IMR-90 (cell line): ENCODE measurements around the gene SYNGR4. TPM values are rescaled to one million over a fixed set of nuclear protein-coding genes. Genes with fewer than 3 reads are reported as not detected.

ENCODE experiments used
- ATAC-seq: fragments of 200-7000 bp; cut with Tn5 transposase; 2 replicates; pipeline ENCODE4 v1.9.1; 2020; ENCODE audit warnings: low read depth, mild to moderate bottlenecking, moderate library complexity
- BruUV-seq: library from RNA; stranded (reverse); fragments of 400-500 nt; replicated peaks from 2 replicates; lab custom pipeline; 2021; lab: Mats Ljungman, UMichigan
- CTCF ChIA-PET: fragments of 300-600 bp; formaldehyde crosslinking; extraction: SDS; loops from one replicate; lab custom pipeline; 2021; ENCODE audit warnings: antibody characterized with exemption; lab: Yijun Ruan, JAX
- POLR2A ChIA-PET: fragments of 300-600 bp; sonication (Branson Sonifier 250); formaldehyde crosslinking; loops from one replicate; lab custom pipeline; 2022; ENCODE audit warnings: antibody characterized with exemption; ENCODE audit not compliant: unreplicated experiment; lab: Charles Lee
- DNase-seq: peaks from one replicate; pipeline ENCODE4 v3.0.0; 2013
- H2AFZ ChIP-seq: replicated peaks from 2 replicates; pipeline ENCODE3; 2013; ENCODE audit warnings: low read length, mild to moderate bottlenecking; ENCODE audit not compliant: poor library complexity
- H2AK5ac ChIP-seq: 2 replicates; pipeline ENCODE4 v1.6.1; 2013; ENCODE audit warnings: low read depth, low read length, inconsistent platforms
- H2AK9ac ChIP-seq: replicated peaks from 2 replicates; pipeline ENCODE3; 2013; ENCODE audit warnings: mild to moderate bottlenecking, low read depth, low read length, moderate library complexity; ENCODE audit not compliant: poor library complexity
- H2BK120ac ChIP-seq: 2 replicates; pipeline ENCODE4 v1.6.1; 2013; ENCODE audit warnings: low read depth, low read length, inconsistent platforms
- H2BK15ac ChIP-seq: 3 replicates; pipeline ENCODE4 v1.6.1; 2013; ENCODE audit warnings: low read depth, low read length, inconsistent platforms
- H2BK20ac ChIP-seq: 2 replicates; pipeline ENCODE4 v1.6.1; 2013; ENCODE audit warnings: low read depth, mild to moderate bottlenecking, inconsistent platforms, low read length, moderate library complexity
- H2BK5ac ChIP-seq: 2 replicates; pipeline ENCODE4 v1.6.1; 2013; ENCODE audit warnings: mild to moderate bottlenecking, low read depth, low read length, inconsistent platforms; ENCODE audit not compliant: poor library complexity, severe bottlenecking
- H3K14ac ChIP-seq: replicated peaks from 2 replicates; pipeline ENCODE4 v1.6.1; 2013; ENCODE audit warnings: low read depth, low read length, inconsistent platforms
- H3K18ac ChIP-seq: 2 replicates; pipeline ENCODE4 v1.6.1; 2013; ENCODE audit warnings: low read depth, low read length, control low read depth
- H3K23ac ChIP-seq: 2 replicates; pipeline ENCODE4 v1.6.1; 2013; ENCODE audit warnings: low read depth, low read length, inconsistent platforms
- H3K27ac ChIP-seq: 2 replicates; pipeline ENCODE4 v1.5.1; 2013; ENCODE audit warnings: mild to moderate bottlenecking, control low read depth, low read length; ENCODE audit not compliant: insufficient read depth
- H3K27me3 ChIP-seq: 2 replicates; pipeline ENCODE4 v1.6.1; 2013; ENCODE audit warnings: low read length; ENCODE audit not compliant: control insufficient read depth, insufficient read depth
- H3K36me3 ChIP-seq: 2 replicates; pipeline ENCODE4 v1.6.1; 2013; ENCODE audit warnings: low read length, mixed read lengths; ENCODE audit not compliant: control insufficient read depth, insufficient read depth
- H3K4ac ChIP-seq: 2 replicates; pipeline ENCODE4 v1.6.1; 2013; ENCODE audit warnings: low read depth, low read length, inconsistent platforms
- H3K4me1 ChIP-seq: 2 replicates; pipeline ENCODE4 v1.6.1; 2013; ENCODE audit warnings: low read length, mixed read lengths; ENCODE audit not compliant: control insufficient read depth, insufficient read depth
- H3K4me2 ChIP-seq: 2 replicates; pipeline ENCODE4 v1.6.1; 2013; ENCODE audit warnings: low read depth, mild to moderate bottlenecking, control low read depth, low read length, moderate library complexity
- H3K4me3 ChIP-seq: 2 replicates; pipeline ENCODE4 v1.5.1; 2013; ENCODE audit warnings: low read depth, mild to moderate bottlenecking, control low read depth, low read length, moderate library complexity; ENCODE audit not compliant: insufficient read depth
- H3K56ac ChIP-seq: 2 replicates; pipeline ENCODE4 v1.6.1; 2013; ENCODE audit warnings: low read length, inconsistent platforms; ENCODE audit not compliant: insufficient read depth; ENCODE audit errors: extremely low read depth
- H3K79me1 ChIP-seq, 2 experiments: 2 replicates each; pipeline ENCODE4 v1.6.1; 2013; ENCODE audit warnings: low read length in 2 of 2, inconsistent platforms in 1 of 2, low read depth in 1 of 2
- H3K9ac ChIP-seq: 2 replicates; pipeline ENCODE4 v1.6.1; 2013; ENCODE audit warnings: low read depth, low read length, control low read depth
- H3K9me1 ChIP-seq: 2 replicates; pipeline ENCODE4 v1.6.1; 2013; ENCODE audit warnings: low read length, inconsistent platforms; ENCODE audit not compliant: insufficient read depth
- H3K9me3 ChIP-seq: 2 replicates; pipeline ENCODE4 v1.6.1; 2013; ENCODE audit warnings: low read length; ENCODE audit not compliant: control insufficient read depth, insufficient read depth
- H4K20me1 ChIP-seq: 2 replicates; pipeline ENCODE4 v1.6.1; 2013; ENCODE audit warnings: low read length, inconsistent platforms; ENCODE audit not compliant: insufficient read depth
- H4K5ac ChIP-seq: 2 replicates; pipeline ENCODE4 v1.6.1; 2013; ENCODE audit warnings: mild to moderate bottlenecking, low read depth, low read length, control low read depth
- H4K8ac ChIP-seq, 2 experiments: 2 replicates each; pipeline ENCODE4 v1.6.1; 2013; ENCODE audit warnings: low read depth in 2 of 2, low read length in 2 of 2, control low read depth in 1 of 2, inconsistent platforms in 1 of 2
- H4K91ac ChIP-seq: 2 replicates; pipeline ENCODE4 v1.6.1; 2013; ENCODE audit warnings: low read depth, low read length, inconsistent platforms; ENCODE audit not compliant: insufficient read depth
- BHLHE40 ChIP-seq: fragments of 150-350 bp; IDR thresholded peaks from 2 replicates; pipeline ENCODE4 v1.6.1; 2016; ENCODE audit warnings: mild to moderate bottlenecking, low read depth, low read length
- CEBPB ChIP-seq: IDR thresholded peaks from 2 replicates; pipeline ENCODE4 v1.6.1; 2012; ENCODE audit warnings: low read depth, low read length, improper control_type of control experiment
- CHD1 ChIP-seq: IDR thresholded peaks from 2 replicates; pipeline ENCODE4 v1.6.1; 2012; ENCODE audit warnings: low read depth, low read length, improper control_type of control experiment
- CTCF ChIP-seq: conservative IDR thresholded peaks from 2 replicates; pipeline ENCODE4 v1.5.1; 2012; ENCODE audit warnings: mild to moderate bottlenecking, low read depth, low read length, improper control_type of control experiment
- ELK1 ChIP-seq: fragments of 150-350 bp; IDR thresholded peaks from 2 replicates; pipeline ENCODE4 v1.6.1; 2016; ENCODE audit warnings: low read depth, mild to moderate bottlenecking, low read length, moderate library complexity, borderline replicate concordance
- FOS ChIP-seq: fragments of 150-350 bp; IDR thresholded peaks from 2 replicates; pipeline ENCODE4 v1.6.1; 2016; ENCODE audit warnings: low read depth, low read length
- MAFK ChIP-seq: IDR thresholded peaks from 2 replicates; pipeline ENCODE4 v1.6.1; 2012; ENCODE audit warnings: low read depth, low read length, improper control_type of control experiment
- MAZ ChIP-seq: IDR thresholded peaks from 2 replicates; pipeline ENCODE4 v1.6.1; 2012; ENCODE audit warnings: low read depth, mild to moderate bottlenecking, low read length, improper control_type of control experiment, moderate library complexity, borderline replicate concordance
- NFE2L2 ChIP-seq: fragments of 150-350 bp; IDR thresholded peaks from 2 replicates; pipeline ENCODE4 v1.6.1; 2016; ENCODE audit warnings: low read depth, mild to moderate bottlenecking, low read length
- POLR2A ChIP-seq: IDR thresholded peaks from 2 replicates; pipeline ENCODE4 v1.6.1; 2012; ENCODE audit warnings: mild to moderate bottlenecking, low read depth, low read length
- RAD21 ChIP-seq: IDR thresholded peaks from 2 replicates; pipeline ENCODE4 v1.6.1; 2012; ENCODE audit warnings: low read length, improper control_type of control experiment
- RCOR1 ChIP-seq: IDR thresholded peaks from 2 replicates; pipeline ENCODE4 v1.6.1; 2012; ENCODE audit warnings: mild to moderate bottlenecking, low read length, improper control_type of control experiment; ENCODE audit not compliant: insufficient replicate concordance
- SMC3 ChIP-seq: fragments of 150-350 bp; IDR thresholded peaks from 2 replicates; pipeline ENCODE4 v1.6.1; 2016; ENCODE audit warnings: low read depth, mild to moderate bottlenecking, antibody characterized with exemption, low read length, moderate library complexity
- WGBS, 2 experiments: methylation state at CpG; one replicate each; pipeline versions ENCODE4 v1.1.5 to v1.1.7; 2013; ENCODE audit warnings: missing lambda C conversion rate in 2 of 2; ENCODE audit not compliant: insufficient read length in 1 of 2; ENCODE audit errors: extremely low coverage in 2 of 2; 5-methylcytosine and 5-hydroxymethylcytosine counted together
- dilution Hi-C: fragments of 300-500 bp; cut with HindIII; formaldehyde crosslinking; loops from one replicate; pipeline ENCODE4 v1.14.3; 2018; ENCODE audit warnings: low sequenced_read_pairs; ENCODE audit not compliant: unreplicated experiment
- in situ Hi-C: fragments of 300-500 bp; cut with MboI; formaldehyde crosslinking; loops from 3 replicates; pipeline ENCODE4 v1.14.3; 2019; ENCODE audit warnings: low sequenced_read_pairs, inconsistent platforms, mixed read lengths
- intact Hi-C: fragments of 100-400 bp; cut with micrococcal nuclease; formaldehyde crosslinking; loops from 2 replicates; pipeline ENCODE4 v1.10.0; 2022
- polyA plus RNA-seq, 3 experiments: library from polyadenylated mRNA; depleted of rRNA; stranded (reverse); fragments of >200 nt; gene quantifications; 2 replicates each; pipeline ENCODE4 v1.2.3, GENCODE V29; 2012; ENCODE audit warnings: low replicate concordance in 1 of 3
- total RNA-seq: library from RNA; depleted of rRNA; stranded (reverse); fragments of >200 nt; gene quantifications from 2 replicates; pipeline ENCODE4 v1.2.3, GENCODE V29; 2012

The SYNGR4 gene
- total and polyA plus RNA-seq, 2 of the 4 experiments (the other 2 are of a cell fraction) = not detected

- ChIA-PET CTCF (interaction anchor here (0.5 to 2.4 kb wide), 12 partner anchors 8 to 127 kb away, joined by 3 to 14 read pairs (median 4); partner anchors contain the start of genes EMP3 and KDELR1), POLR2A (interaction anchor here (0.6 to 3.1 kb wide), 5 partner anchors 9 to 156 kb away, joined by 3 to 24 read pairs (median 5); partner anchors contain the start of gene EMP3)
- Histone ChIP-seq H4K91ac (no peak overlapping the region; the same call in 1 of the 2 replicates), H4K8ac (peak overlapping the region in 1 of 2 experiments; percentile 33; a peak in 1 of 4 replicates), H3K79me1 (peaks cover 11 to 23% of the 10 kb centered on the region in 2 experiments), H2BK5ac (no peak overlapping the region), H3K23ac (no peak overlapping the region), H2AFZ (peak overlapping the region; percentile 94), H2BK15ac (no peak overlapping the region), H4K5ac (no peak overlapping the region), H4K20me1 (peaks cover 22% of the 10 kb centered on the region), H2BK120ac (no peak overlapping the region), H3K56ac (no peak overlapping the region), H3K18ac (no peak overlapping the region), H3K9ac (peak overlapping the region; percentile 51), H2AK5ac (peak overlapping the region; percentile 31; the same call in 1 of the 2 replicates), H2BK20ac (no peak overlapping the region), H3K4me2 (peak overlapping the region; percentile 78), H3K27me3 (no peaks in the 10 kb centered on the region), H3K27ac (no peak overlapping the region; the same call in 1 of the 2 replicates), H3K9me1 (peaks cover 12% of the 10 kb centered on the region), H3K4ac (peak overlapping the region; percentile 9), H3K9me3 (no peaks in the 10 kb centered on the region), H3K36me3 (peaks cover 20% of the 10 kb centered on the region), H3K14ac (no peak overlapping the region), H3K4me1 (peaks cover 15% of the 10 kb centered on the region), H2AK9ac (peak overlapping the region; percentile 68), H3K4me3 (peak overlapping the region; percentile 39)
- in situ Hi-C loops (no loop called here), intact Hi-C loops (loop anchor here (1.0 to 2.0 kb wide), 2 partner anchors 13 to 66 kb away; a partner anchor contains a TSS), dilution Hi-C loops (no loop called here)
- DNase-seq = peak; percentile 91
- 12% methylated on average over 20 of the region's 54 CpGs; no CpG with 5 or more reads in 1 of the 2 experiments for WGBS, 2 experiments
- BruUV-seq = no TSS peak
- peak; percentile 93 for ATAC-seq
- peak; percentile 94 for TF ChIP-seq SMC3
- no peak for TF ChIP-seq ELK1
- no peak for TF ChIP-seq MAFK
- TF ChIP-seq RCOR1 = no peak
- TF ChIP-seq FOS = no peak
- TF ChIP-seq CEBPB = no peak
- peak; percentile 69; the same call in 1 of the 2 replicates for TF ChIP-seq MAZ
- no peak for TF ChIP-seq CHD1
- TF ChIP-seq POLR2A = 0 out of 2 replicates have a peak, but pooled peaks have one; percentile 18
- TF ChIP-seq CTCF = peak; percentile 96
- TF ChIP-seq BHLHE40 = no peak; the same call in 1 of the 2 replicates
- no peak for TF ChIP-seq NFE2L2
- peak; percentile 89 for TF ChIP-seq RAD21
Measured at GRCh38 chr19:48333467-48334384, 30.4 kb upstream of the SYNGR4 start.
